Fibroblast of villous mesenchyme (primary cell): Measurements from ENCODE around the gene DCUN1D2. TPM values are rescaled to one million over a fixed set of nuclear protein-coding genes. Genes with fewer than 3 reads are reported as not detected.

Experiments
- DNase-seq: peaks from one replicate; pipeline ENCODE4 v3.0.0-alpha.2; 2010; ENCODE audit warnings: low read depth
- H3K4me3 ChIP-seq: 2 replicates; pipeline ENCODE4 v1.5.1; 2011; ENCODE audit warnings: low read depth, mild to moderate bottlenecking, low read length
- CTCF ChIP-seq: IDR thresholded peaks from 2 replicates; pipeline ENCODE4 v1.5.1; 2012; ENCODE audit warnings: low read depth, mild to moderate bottlenecking, low read length; ENCODE audit not compliant: insufficient read depth
- small RNA-seq: library from RNA; depleted of rRNA; stranded (forward); fragments of <200 nt; gene quantifications from one replicate; pipeline ENCODE3, GENCODE V24; 2012
- total RNA-seq: library from RNA; depleted of rRNA; stranded (reverse); fragments of >200 nt; gene quantifications from 2 replicates; pipeline ENCODE4 v1.2.3, GENCODE V29; 2012

The DCUN1D2 gene
- total RNA-seq, 1 donor: 13.4 TPM

GRCh38 chr13:113408562-113408961 is 81.9 kb downstream of the DCUN1D2 start:
- TF ChIP-seq CTCF: no peak
- DNase-seq: no peak
- no peak overlapping the region for H3K4me3 ChIP-seq

GRCh38 chr13:113407531-113408393 is 82.7 kb downstream of the DCUN1D2 start:
- TF ChIP-seq CTCF: no peak
- H3K4me3 ChIP-seq: no peak overlapping the region
- DNase-seq: no peak

GRCh38 chr13:113407103-113407530 is 83.4 kb downstream of the DCUN1D2 start:
- TF ChIP-seq CTCF: no peak
- no peak overlapping the region for H3K4me3 ChIP-seq
- no peak for DNase-seq

GRCh38 chr13:113406321-113407102 is 84.0 kb downstream of the DCUN1D2 start:
- no peak overlapping the region for H3K4me3 ChIP-seq
- TF ChIP-seq CTCF: no peak
- DNase-seq: no peak

Small RNA genes lying within 50 kb of the gene (small RNA-seq; reads per million reads assigned to genes)
- 0.28 reads per million for gene RNU1-16P

Other genes starting within 250 kb of the DCUN1D2 start
- 101 and 110 TPM in 2 replicates for gene LAMP1, start 193.5 kb downstream of the DCUN1D2 start, total RNA-seq
- 0.43 and 3.2 TPM in 2 replicates for gene GRTP1, start 126.6 kb downstream of the DCUN1D2 start, total RNA-seq
- gene ADPRHL1, start 37.2 kb downstream of the DCUN1D2 start, total RNA-seq: 1.3 and 2.9 TPM in 2 replicates
- gene TFDP1, start 94.0 kb upstream of the DCUN1D2 start, total RNA-seq: 49.6 and 83.8 TPM in 2 replicates
- gene ATP4B, start 167.5 kb upstream of the DCUN1D2 start, total RNA-seq: not detected in 2 replicates
- gene GRK1, start 176.5 kb upstream of the DCUN1D2 start, total RNA-seq: not detected in 2 replicates